Urothelium cell line (cell line): ENCODE data around the gene FKBP8.

Experiments
- DNase-seq: peaks from one replicate; pipeline ENCODE4 v3.0.0; 2011; ENCODE audit warnings: low spot score, mixed read lengths
- FAIRE-seq: peaks from 2 replicates; lab custom pipeline; 2011; peaks lifted over from hg19 to GRCh38; lab: Jason Lieb, UNC

FKBP8 gene

GRCh38 chr19:18487576-18488402 is 55.6 kb downstream of the FKBP8 start:
- FAIRE-seq (no peak), DNase-seq (no peak)

GRCh38 chr19:18486746-18487145 is 56.6 kb downstream of the FKBP8 start:
- DNase-seq, result no peak
- FAIRE-seq, result no peak

- no peak for DNase-seq
- FAIRE-seq, result no peak
Measured at GRCh38 chr19:18484992-18485391, 58.4 kb downstream of the FKBP8 start.

- DNase-seq (no peak), FAIRE-seq (no peak)
Measured at GRCh38 chr19:18483119-18483890, 60.1 kb downstream of the FKBP8 start.
